Keratinocyte (primary cell): ENCODE results near the gene ANKRD62. TPM values are rescaled to one million over a fixed set of nuclear protein-coding genes. Genes with fewer than 3 reads are reported as not detected.
"Not testable (repeated sequence)": the region's sequence is repeated elsewhere in the genome, so short reads cannot be mapped to it uniquely, and the experiment has no call there.

Source experiments
- DNase-seq: peaks from one replicate; pipeline ENCODE4 v3.0.0-alpha.2; 2011; ENCODE audit warnings: low read depth, missing footprints, low spot score
- FAIRE-seq: peaks from 2 replicates; lab custom pipeline; 2011; peaks lifted over from hg19 to GRCh38; lab: Jason Lieb, UNC
- H2AFZ ChIP-seq: 2 replicates; pipeline ENCODE4 v1.6.0; 2012; ENCODE audit warnings: low read length, control low read depth, inconsistent platforms; ENCODE audit not compliant: control insufficient read depth
- H3K27ac ChIP-seq: 2 replicates; pipeline ENCODE4 v1.5.1; 2011; ENCODE audit warnings: low read length; ENCODE audit not compliant: control insufficient read depth, insufficient read depth
- H3K27me3 ChIP-seq: 3 replicates; pipeline ENCODE4 v1.6.0; 2011; ENCODE audit warnings: low read length; ENCODE audit not compliant: control insufficient read depth, insufficient read depth; ENCODE audit errors: extremely low read depth
- H3K36me3 ChIP-seq, 2 experiments: 2 replicates in 1 of 2; 3 replicates in 1 of 2; pipeline ENCODE4 v1.5.1; 2011; ENCODE audit warnings: low read length in 2 of 2, mild to moderate bottlenecking in 1 of 2; ENCODE audit not compliant: control insufficient read depth in 2 of 2, insufficient read depth in 2 of 2; ENCODE audit errors: extremely low read depth in 1 of 2
- H3K4me1 ChIP-seq: 3 replicates; pipeline ENCODE4 v1.5.1; 2011; ENCODE audit warnings: low read length; ENCODE audit not compliant: control insufficient read depth, insufficient read depth; ENCODE audit errors: extremely low read depth
- H3K4me2 ChIP-seq: 3 replicates; pipeline ENCODE4 v1.6.0; 2011; ENCODE audit warnings: low read depth, low read length; ENCODE audit not compliant: control insufficient read depth, insufficient read depth; ENCODE audit errors: extremely low read depth
- H3K4me3 ChIP-seq, 3 experiments: fragments of 200-600 bp in 1 of 3; sonication (generic) in 1 of 3; 2 replicates in 2 of 3; 3 replicates in 1 of 3; pipeline ENCODE4 v1.5.1; 2011 to 2016; ENCODE audit warnings: low read length in 3 of 3, mild to moderate bottlenecking in 3 of 3, control low read depth in 2 of 3, inconsistent platforms in 1 of 3, low read depth in 1 of 3, mixed read lengths in 1 of 3, mixed run types in 1 of 3, moderate library complexity in 1 of 3; ENCODE audit not compliant: control insufficient read depth in 2 of 3, insufficient read depth in 2 of 3; ENCODE audit errors: extremely low read depth in 1 of 3
- H3K79me2 ChIP-seq: 2 replicates; pipeline ENCODE4 v1.6.0; 2012; ENCODE audit warnings: low read length; ENCODE audit not compliant: control insufficient read depth, insufficient read depth
- H3K9ac ChIP-seq: 3 replicates; pipeline ENCODE4 v1.6.0; 2011; ENCODE audit warnings: low read length; ENCODE audit not compliant: control insufficient read depth, insufficient read depth; ENCODE audit errors: extremely low read depth
- H3K9me1 ChIP-seq: 3 replicates; pipeline ENCODE4 v1.6.0; 2011; ENCODE audit warnings: low read length; ENCODE audit not compliant: control insufficient read depth, insufficient read depth; ENCODE audit errors: extremely low read depth
- H3K9me3 ChIP-seq: 2 replicates; pipeline ENCODE4 v1.5.1; 2012; ENCODE audit warnings: low read depth, low read length; ENCODE audit not compliant: control insufficient read depth
- H4K20me1 ChIP-seq: 3 replicates; pipeline ENCODE4 v1.6.0; 2011; ENCODE audit warnings: low read length; ENCODE audit not compliant: control insufficient read depth, insufficient read depth; ENCODE audit errors: extremely low read depth
- CTCF ChIP-seq, 3 experiments: IDR thresholded peaks in 1 of 3; conservative IDR thresholded peaks in 1 of 3; optimal IDR thresholded peaks in 1 of 3; 2 replicates in 2 of 3; 3 replicates in 1 of 3; pipeline versions ENCODE3 to v1.5.1; 2011; ENCODE audit warnings: low read length in 3 of 3, mild to moderate bottlenecking in 3 of 3, moderate library complexity in 2 of 3, control low read depth in 1 of 3, inconsistent platforms in 1 of 3; ENCODE audit not compliant: insufficient read depth in 2 of 3; ENCODE audit errors: extremely low read depth in 1 of 3
- EZH2 ChIP-seq: IDR thresholded peaks from one replicate; pipeline ENCODE4 v1.6.1; 2012; ENCODE audit warnings: inconsistent platforms, mild to moderate bottlenecking, low read length, moderate library complexity
- dilution Hi-C: fragments of 300-500 bp; cut with MboI; formaldehyde crosslinking; loops from one replicate; pipeline ENCODE4 v1.7.0; 2020; ENCODE audit warnings: low sequenced_read_pairs; ENCODE audit not compliant: extremely low pct_ligation_motif_present
- polyA plus RNA-seq, 5 experiments: library from polyadenylated mRNA; depleted of rRNA in 3 of 5; stranded (reverse) in 3 of 5; stranded (forward) in 1 of 5; unstranded in 1 of 5; fragments of >200 nt; gene quantifications; 1 replicate in 1 of 5; 2 replicates in 3 of 5; 3 replicates in 1 of 5; pipeline versions ENCODE4 v1.2.1 to v1.2.3, GENCODE V29; 2011 to 2012; ENCODE audit warnings: missing spikeins in 2 of 5, low read depth in 1 of 5, low replicate concordance in 1 of 5

The ANKRD62 gene
- polyA plus RNA-seq, 1 donor (not counting 4 experiments of a cell fraction or from before 2014, with no cell fraction given) = not detected

GRCh38 chr18:12068950-12069320 lies 24.7 kb upstream of the ANKRD62 start:
- Histone ChIP-seq H3K79me2 (no peaks in the 10 kb centered on the region), H3K9me3 (no peaks in the 10 kb centered on the region), H3K36me3 (no peaks in the 10 kb centered on the region), H3K27ac (no peak overlapping the region), H3K9ac (no peak overlapping the region), H4K20me1 (no peaks in the 10 kb centered on the region), H2AFZ (no peak overlapping the region), H3K27me3 (no peaks in the 10 kb centered on the region), H3K9me1 (no peaks in the 10 kb centered on the region), H3K4me1 (no peaks in the 10 kb centered on the region), H3K4me2 (no peak overlapping the region), H3K4me3 (no peak overlapping the region)
- TF ChIP-seq CTCF (optimal IDR thresholded peaks at IDR 0.05 in 1 of 3, IDR thresholded peaks at IDR 0.05 in 1 of 3, conservative IDR thresholded peaks at IDR 0.05 in 1 of 3; ENCODE audit: extremely low read depth in 1 of 3, insufficient read depth in 2 of 3, low read length in 3 of 3) (no peak), EZH2 (no peak)
- dilution Hi-C loops = no loop called here
- no peak for DNase-seq
- FAIRE-seq = no peak

- H3K27me3 ChIP-seq, H3K4me2 ChIP-seq, H3K36me3 ChIP-seq, DNase-seq, H4K20me1 ChIP-seq, H3K9me3 ChIP-seq, dilution Hi-C loops, H3K4me1 ChIP-seq, H3K4me3 ChIP-seq, FAIRE-seq, H3K27ac ChIP-seq, H3K9ac ChIP-seq, H3K9me1 ChIP-seq, H3K79me2 ChIP-seq, H2AFZ ChIP-seq: not testable (repeated sequence)
These were observed 22.6 kb upstream of the ANKRD62 start for GRCh38 chr18:12071066-12071465.

- TF ChIP-seq CTCF (optimal IDR thresholded peaks at IDR 0.05 in 1 of 3, IDR thresholded peaks at IDR 0.05 in 1 of 3, conservative IDR thresholded peaks at IDR 0.05 in 1 of 3; ENCODE audit: extremely low read depth in 1 of 3, insufficient read depth in 2 of 3, low read length in 3 of 3) (no peak), EZH2 (no peak)
- H3K27me3 ChIP-seq = no peaks in the 10 kb centered on the region
- H3K36me3 ChIP-seq = no peaks in the 10 kb centered on the region
- H3K4me2 ChIP-seq = no peak overlapping the region
- no peak for FAIRE-seq
- dilution Hi-C loops = no loop called here
- H3K4me1 ChIP-seq = no peaks in the 10 kb centered on the region
- no peak overlapping the region for H3K9ac ChIP-seq
- no peaks in the 10 kb centered on the region for H3K9me3 ChIP-seq
- no peaks in the 10 kb centered on the region for H3K9me1 ChIP-seq
- H3K27ac ChIP-seq = no peak overlapping the region
- DNase-seq = no peak
- no peaks in the 10 kb centered on the region for H3K79me2 ChIP-seq
- H3K4me3 ChIP-seq = no peak overlapping the region
- no peak overlapping the region for H2AFZ ChIP-seq
- H4K20me1 ChIP-seq = no peaks in the 10 kb centered on the region
These were observed 20.6 kb upstream of the ANKRD62 start for GRCh38 chr18:12072996-12073395.
